ENCODE data around the gene GCLC.

- TF ChIP-seq ZNF396 (CRISPR knock-in tag; IDR thresholded peaks at IDR 0.05; ENCODE audit: borderline replicate concordance) (no peak), ZSCAN18 (CRISPR knock-in tag; IDR thresholded peaks at IDR 0.05) (no peak), ZNF121 (CRISPR knock-in tag; IDR thresholded peaks at IDR 0.05) (no peak), ATF3 (CRISPR knock-in tag; conservative IDR thresholded peaks at IDR 0.05) (no peak), NFYB (CRISPR knock-in tag; conservative IDR thresholded peaks at IDR 0.05; ENCODE audit: low read depth) (no peak), ZBTB21 (CRISPR knock-in tag; IDR thresholded peaks at IDR 0.05; ENCODE audit: borderline replicate concordance) (no peak), ZNF138 (CRISPR knock-in tag; conservative IDR thresholded peaks at IDR 0.05) (no peak), RELA (CRISPR knock-in tag; IDR thresholded peaks at IDR 0.05; ENCODE audit: borderline replicate concordance) (no peak), ZNF281 (CRISPR knock-in tag; IDR thresholded peaks at IDR 0.05) (no peak), MAX (CRISPR knock-in tag; IDR thresholded peaks at IDR 0.05) (no peak), CREM (CRISPR knock-in tag; IDR thresholded peaks at IDR 0.05) (no peak)
- TF ChIP-seq, protein P1, sequence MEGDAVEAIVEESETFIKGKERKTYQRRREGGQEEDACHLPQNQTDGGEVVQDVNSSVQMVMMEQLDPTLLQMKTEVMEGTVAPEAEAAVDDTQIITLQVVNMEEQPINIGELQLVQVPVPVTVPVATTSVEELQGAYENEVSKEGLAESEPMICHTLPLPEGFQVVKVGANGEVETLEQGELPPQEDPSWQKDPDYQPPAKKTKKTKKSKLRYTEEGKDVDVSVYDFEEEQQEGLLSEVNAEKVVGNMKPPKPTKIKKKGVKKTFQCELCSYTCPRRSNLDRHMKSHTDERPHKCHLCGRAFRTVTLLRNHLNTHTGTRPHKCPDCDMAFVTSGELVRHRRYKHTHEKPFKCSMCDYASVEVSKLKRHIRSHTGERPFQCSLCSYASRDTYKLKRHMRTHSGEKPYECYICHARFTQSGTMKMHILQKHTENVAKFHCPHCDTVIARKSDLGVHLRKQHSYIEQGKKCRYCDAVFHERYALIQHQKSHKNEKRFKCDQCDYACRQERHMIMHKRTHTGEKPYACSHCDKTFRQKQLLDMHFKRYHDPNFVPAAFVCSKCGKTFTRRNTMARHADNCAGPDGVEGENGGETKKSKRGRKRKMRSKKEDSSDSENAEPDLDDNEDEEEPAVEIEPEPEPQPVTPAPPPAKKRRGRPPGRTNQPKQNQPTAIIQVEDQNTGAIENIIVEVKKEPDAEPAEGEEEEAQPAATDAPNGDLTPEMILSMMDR (IDR thresholded peaks at IDR 0.05) = no peak
- TF ChIP-seq, protein P2, sequence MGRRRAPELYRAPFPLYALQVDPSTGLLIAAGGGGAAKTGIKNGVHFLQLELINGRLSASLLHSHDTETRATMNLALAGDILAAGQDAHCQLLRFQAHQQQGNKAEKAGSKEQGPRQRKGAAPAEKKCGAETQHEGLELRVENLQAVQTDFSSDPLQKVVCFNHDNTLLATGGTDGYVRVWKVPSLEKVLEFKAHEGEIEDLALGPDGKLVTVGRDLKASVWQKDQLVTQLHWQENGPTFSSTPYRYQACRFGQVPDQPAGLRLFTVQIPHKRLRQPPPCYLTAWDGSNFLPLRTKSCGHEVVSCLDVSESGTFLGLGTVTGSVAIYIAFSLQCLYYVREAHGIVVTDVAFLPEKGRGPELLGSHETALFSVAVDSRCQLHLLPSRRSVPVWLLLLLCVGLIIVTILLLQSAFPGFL (CRISPR knock-in tag; IDR thresholded peaks at IDR 0.05; ENCODE audit: borderline replicate concordance) = no peak
Observed at GRCh38 chr6:53584726-53585125, 39.8 kb upstream of the GCLC start.

Measured in WTC11 (cell line).